ENCODE data around the gene CMTM4. TPM values are rescaled to one million over a fixed set of nuclear protein-coding genes. Genes with fewer than 3 reads are reported as not detected.

CMTM4 gene
- total and polyA plus RNA-seq, 3 experiments from 2014 or later = 0.20 to 4.4 (median 4.1) TPM

DNA sequence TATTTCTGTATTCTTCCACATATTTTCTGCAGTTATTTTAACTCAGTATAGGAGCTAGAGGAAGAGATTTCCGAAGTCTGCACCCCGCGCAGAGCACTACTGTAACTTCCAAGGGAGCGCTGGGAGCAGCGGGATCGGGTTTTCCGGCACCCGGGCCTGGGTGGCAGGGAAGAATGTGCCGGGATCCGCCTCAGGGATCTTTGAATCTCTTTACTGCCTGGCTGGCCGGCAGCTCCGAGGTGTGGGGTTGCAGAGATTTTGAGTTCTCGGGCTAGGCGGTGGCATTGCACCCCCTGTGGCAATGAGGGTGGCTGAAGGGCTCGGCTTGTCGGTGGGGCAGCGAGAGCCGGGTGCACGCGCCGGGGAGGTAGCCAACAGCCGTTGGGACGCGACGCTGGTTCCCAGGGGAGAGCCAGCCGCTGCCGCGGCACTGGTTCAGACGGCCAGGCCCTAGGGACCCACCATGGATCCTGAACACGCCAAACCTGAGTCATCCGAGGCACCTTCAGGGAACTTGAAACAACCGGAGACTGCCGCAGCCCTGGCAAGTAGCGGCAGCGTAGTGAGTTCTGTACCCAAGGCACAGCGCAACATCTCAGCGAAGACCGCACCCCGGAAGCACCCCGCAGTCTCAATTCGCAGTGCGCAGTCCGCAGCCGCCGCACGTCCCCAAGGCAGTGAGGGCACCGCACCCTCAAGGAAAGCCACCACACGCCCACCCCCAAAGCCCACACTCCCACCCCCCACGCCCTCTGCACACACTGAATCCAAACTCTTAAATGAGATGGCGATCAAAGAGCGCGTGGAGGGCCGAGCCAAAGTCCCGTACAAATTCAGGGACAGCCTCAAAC is 130.3 kb downstream of the CMTM4 start, which contains the start of gene CMTM1:
TSS of gene CMTM1 (plus strand) at position 389 of the 851 bp plus-strand sequence. CDS start at position 464, 75 bp downstream.
- H3K27ac Mint-ChIP-seq = peak within 1 kb of the TSS in 6 of 8 donors; percentile 17 to 89 (median 62)
- CTCF ChIA-PET = no interaction called here

More for the DNA sequence above, 130.3 kb downstream of the CMTM4 start, which contains the start of gene CMTM1:
- DNase-seq = no peak
- Histone ChIP-seq H3K9me3 (ENCODE audit: low read length) (no peaks in the 10 kb centered on the region), H3K4me3 (ENCODE audit: low read length) (no peak within 1 kb of the TSS), H3K36me3 (ENCODE audit: insufficient read depth, low read length) (peaks cover 12% of the 10 kb centered on the region), H3K4me1 (ENCODE audit: insufficient read depth, low read length) (peaks cover 24% of the 10 kb centered on the region), H3K27ac (ENCODE audit: low read depth, low read length) (no peak within 1 kb of the TSS), H3K27me3 (ENCODE audit: insufficient read depth, low read length, poor library complexity, severe bottlenecking) (no peaks in the 10 kb centered on the region)
- Mint-ChIP-seq H3K4me1 (peaks cover 36 to 66% (median 58%) of the 10 kb centered on the region in 3 donors), H3K36me3 (peaks cover 4 to 58% (median 14%) of the 10 kb centered on the region in 3 donors), H3K4me3 (peak within 1 kb of the TSS in 1 of 7 donors; percentile 40), H3K27me3 (no peaks in the 10 kb centered on the region), H3K9me3 (no peaks in the 10 kb centered on the region)
- POLR2A ChIA-PET = interaction anchor here (0.7 to 1.0 kb wide), 2 partner anchors 13 to 52 kb away, joined by 3 to 4 read pairs; no protein-coding TSS in a partner anchor

Other genes with a start within 250 kb of the CMTM4 start
- gene TK2, start 146.6 kb downstream of the CMTM4 start, total RNA-seq = 1 to 10 TPM; 5.6 TPM
- gene TK2, start 146.6 kb downstream of the CMTM4 start, polyA plus RNA-seq = 10.4 TPM
- gene CKLF, start 144.2 kb downstream of the CMTM4 start, total RNA-seq = 100 to 1,000 TPM; 118 to 121 TPM
- 265 TPM for gene CKLF, start 144.2 kb downstream of the CMTM4 start, polyA plus RNA-seq
- gene CMTM1, start 130.3 kb downstream of the CMTM4 start, total RNA-seq = 1 to 10 TPM; 8.2 to 8.6 TPM
- gene CMTM1, start 130.3 kb downstream of the CMTM4 start, polyA plus RNA-seq = 1.2 TPM
- gene CMTM2, start 117.3 kb downstream of the CMTM4 start, total RNA-seq = under 1 TPM; 0.22 to 0.24 TPM
- not detected for gene CMTM2, start 117.3 kb downstream of the CMTM4 start, polyA plus RNA-seq
- 10 to 100 TPM; 68.0 to 71.8 TPM for gene CMTM3, start 92.0 kb downstream of the CMTM4 start, total RNA-seq
- gene CMTM3, start 92.0 kb downstream of the CMTM4 start, polyA plus RNA-seq = 131 TPM
- 10 to 100 TPM; 50.5 to 53.8 TPM for gene DYNC1LI2, start 54.9 kb upstream of the CMTM4 start, total RNA-seq
- 35.0 TPM for gene DYNC1LI2, start 54.9 kb upstream of the CMTM4 start, polyA plus RNA-seq
- under 1 TPM in 1 of 2 experiments, not detected in 1; 0.20 TPM for gene TERB1, start 104.8 kb upstream of the CMTM4 start, total RNA-seq
- gene TERB1, start 104.8 kb upstream of the CMTM4 start, polyA plus RNA-seq = not detected
- 100 to 1,000 TPM; 105 to 110 TPM for gene NAE1, start 134.2 kb upstream of the CMTM4 start, total RNA-seq
- 76.6 TPM for gene NAE1, start 134.2 kb upstream of the CMTM4 start, polyA plus RNA-seq
- not detected for gene CA7, start 147.7 kb upstream of the CMTM4 start, total RNA-seq
- gene CA7, start 147.7 kb upstream of the CMTM4 start, polyA plus RNA-seq = not detected
- 10 to 100 TPM; 20.0 to 25.4 TPM for gene PDP2, start 183.8 kb upstream of the CMTM4 start, total RNA-seq
- gene PDP2, start 183.8 kb upstream of the CMTM4 start, polyA plus RNA-seq = 4.5 TPM
- gene CDH16, start 222.1 kb upstream of the CMTM4 start, total RNA-seq = not detected
- gene CDH16, start 222.1 kb upstream of the CMTM4 start, polyA plus RNA-seq = not detected
- under 1 TPM; 0.60 to 0.88 TPM for gene RRAD, start 228.8 kb upstream of the CMTM4 start, total RNA-seq
- gene RRAD, start 228.8 kb upstream of the CMTM4 start, polyA plus RNA-seq = not detected
- gene CIAO2B, start 237.7 kb upstream of the CMTM4 start, total RNA-seq = 100 to 1,000 TPM; 164 to 176 TPM
- gene CIAO2B, start 237.7 kb upstream of the CMTM4 start, polyA plus RNA-seq = 132 TPM
- 10 to 100 TPM; 23.5 to 23.8 TPM for gene CES2, start 238.8 kb upstream of the CMTM4 start, total RNA-seq
- 26.6 TPM for gene CES2, start 238.8 kb upstream of the CMTM4 start, polyA plus RNA-seq

All from CD8-positive, alpha-beta memory T cell (primary cell).